Activated T-helper 17 cell treated with anti-CD3 and anti-CD28 coated beads, Interleukin-2, amount 50 U/mL, for 72 hours (primary cell): ENCODE measurements around the gene ASAP2. TPM values are rescaled to one million over a fixed set of nuclear protein-coding genes. Genes with fewer than 3 reads are reported as not detected.
"Not testable (repeated sequence)": the region's sequence is repeated elsewhere in the genome, so short reads cannot be mapped to it uniquely, and the experiment has no call there.

Source experiments
- ATAC-seq: fragments of 150-1000 bp; cut with Tn5 transposase; replicated peaks from 2 replicates; pipeline ENCODE4 v1.10.0; 2021; ENCODE audit warnings: mild to moderate bottlenecking, moderate library complexity
- H3K27ac Mint-ChIP-seq: one replicate; pipeline ENCODE4 v1.8.0; 2022; ENCODE audit warnings: mixed read lengths
- H3K27me3 Mint-ChIP-seq: one replicate; pipeline ENCODE4 v1.8.0; 2022; ENCODE audit warnings: mixed read lengths
- H3K36me3 Mint-ChIP-seq: one replicate; pipeline ENCODE4 v1.8.0; 2022; ENCODE audit warnings: low read depth, mild to moderate bottlenecking, mixed read lengths
- H3K4me1 Mint-ChIP-seq: one replicate; pipeline ENCODE4 v1.8.0; 2022; ENCODE audit warnings: mixed read lengths
- H3K4me3 Mint-ChIP-seq: one replicate; pipeline ENCODE4 v1.8.0; 2022; ENCODE audit warnings: mild to moderate bottlenecking, mixed read lengths
- H3K9me3 Mint-ChIP-seq: one replicate; pipeline ENCODE4 v1.8.0; 2022; ENCODE audit warnings: mixed read lengths
- total RNA-seq, 2 donors: library from RNA; stranded (reverse); gene quantifications; one replicate each; pipeline ENCODE4 v1.2.3, GENCODE V29; 2022

ASAP2 gene
- total RNA-seq, 2 donors from 2014 or later: 0.17 to 0.19 TPM

- Mint-ChIP-seq H3K4me3 (no peak overlapping the region), H3K9me3 (no peaks in the 10 kb centered on the region), H3K27me3 (peaks cover 22% of the 10 kb centered on the region), H3K27ac (no peak overlapping the region), H3K4me1 (peaks cover 3% of the 10 kb centered on the region), H3K36me3 (no peaks in the 10 kb centered on the region)
- no peak for ATAC-seq
Measured at GRCh38 chr2:9255416-9255815, 48.8 kb downstream of the ASAP2 start.

- no peak overlapping the region for H3K4me3 Mint-ChIP-seq
- H3K27me3 Mint-ChIP-seq: peaks cover 16% of the 10 kb centered on the region
- no peak for ATAC-seq
- peaks cover 3% of the 10 kb centered on the region for H3K4me1 Mint-ChIP-seq
- no peaks in the 10 kb centered on the region for H3K9me3 Mint-ChIP-seq
- no peaks in the 10 kb centered on the region for H3K36me3 Mint-ChIP-seq
- H3K27ac Mint-ChIP-seq: no peak overlapping the region
Measured at GRCh38 chr2:9256147-9256546, 49.5 kb downstream of the ASAP2 start.

GRCh38 chr2:9256570-9257043 lies 50.0 kb downstream of the ASAP2 start:
- H3K27ac Mint-ChIP-seq: no peak overlapping the region
- H3K4me1 Mint-ChIP-seq: peaks cover 3% of the 10 kb centered on the region
- peaks cover 15% of the 10 kb centered on the region for H3K27me3 Mint-ChIP-seq
- no peak overlapping the region for H3K4me3 Mint-ChIP-seq
- H3K9me3 Mint-ChIP-seq: no peaks in the 10 kb centered on the region
- no peak for ATAC-seq
- no peaks in the 10 kb centered on the region for H3K36me3 Mint-ChIP-seq

GRCh38 chr2:9258501-9258900 lies 51.9 kb downstream of the ASAP2 start:
- Mint-ChIP-seq H3K9me3 (no peaks in the 10 kb centered on the region), H3K4me1 (peaks cover 2% of the 10 kb centered on the region), H3K27me3 (peaks cover 9% of the 10 kb centered on the region), H3K4me3 (no peak overlapping the region), H3K27ac (no peak overlapping the region), H3K36me3 (no peaks in the 10 kb centered on the region)
- no peak for ATAC-seq

GRCh38 chr2:9258953-9259399 lies 52.4 kb downstream of the ASAP2 start:
- ATAC-seq: no peak
- H3K27ac Mint-ChIP-seq: no peak overlapping the region
- peaks cover 7% of the 10 kb centered on the region for H3K27me3 Mint-ChIP-seq
- H3K4me3 Mint-ChIP-seq: no peak overlapping the region
- no peaks in the 10 kb centered on the region for H3K9me3 Mint-ChIP-seq
- no peaks in the 10 kb centered on the region for H3K36me3 Mint-ChIP-seq
- H3K4me1 Mint-ChIP-seq: no peaks in the 10 kb centered on the region

GRCh38 chr2:9260464-9260918 lies 53.9 kb downstream of the ASAP2 start:
- no peak overlapping the region for H3K4me3 Mint-ChIP-seq
- H3K27ac Mint-ChIP-seq: no peak overlapping the region
- ATAC-seq: no peak
- H3K9me3 Mint-ChIP-seq: no peaks in the 10 kb centered on the region
- no peaks in the 10 kb centered on the region for H3K4me1 Mint-ChIP-seq
- no peaks in the 10 kb centered on the region for H3K36me3 Mint-ChIP-seq
- peaks cover 4% of the 10 kb centered on the region for H3K27me3 Mint-ChIP-seq

GRCh38 chr2:9261231-9261883 lies 54.7 kb downstream of the ASAP2 start:
- no peaks in the 10 kb centered on the region for H3K36me3 Mint-ChIP-seq
- no peaks in the 10 kb centered on the region for H3K9me3 Mint-ChIP-seq
- H3K27me3 Mint-ChIP-seq: peaks cover 4% of the 10 kb centered on the region
- no peak overlapping the region for H3K27ac Mint-ChIP-seq
- no peak for ATAC-seq
- H3K4me3 Mint-ChIP-seq: no peak overlapping the region
- no peaks in the 10 kb centered on the region for H3K4me1 Mint-ChIP-seq

GRCh38 chr2:9262671-9263171 lies 56.1 kb downstream of the ASAP2 start:
- Mint-ChIP-seq H3K36me3 (no peaks in the 10 kb centered on the region), H3K4me1 (no peaks in the 10 kb centered on the region), H3K9me3 (no peaks in the 10 kb centered on the region), H3K4me3 (no peak overlapping the region), H3K27me3 (peaks cover 4% of the 10 kb centered on the region), H3K27ac (no peak overlapping the region)
- ATAC-seq: no peak

- Mint-ChIP-seq H3K36me3 (no peaks in the 10 kb centered on the region), H3K4me3 (no peak overlapping the region), H3K27me3 (peaks cover 8% of the 10 kb centered on the region), H3K9me3 (no peaks in the 10 kb centered on the region), H3K27ac (no peak overlapping the region), H3K4me1 (no peaks in the 10 kb centered on the region)
- no peak for ATAC-seq
Measured at GRCh38 chr2:9263428-9263827, 56.8 kb downstream of the ASAP2 start.

- no peak overlapping the region for H3K27ac Mint-ChIP-seq
- no peak overlapping the region for H3K4me3 Mint-ChIP-seq
- H3K4me1 Mint-ChIP-seq: no peaks in the 10 kb centered on the region
- ATAC-seq: no peak
- no peaks in the 10 kb centered on the region for H3K9me3 Mint-ChIP-seq
- no peaks in the 10 kb centered on the region for H3K36me3 Mint-ChIP-seq
- H3K27me3 Mint-ChIP-seq: peaks cover 8% of the 10 kb centered on the region
Measured at GRCh38 chr2:9264301-9264700, 57.7 kb downstream of the ASAP2 start.

- H3K4me1 Mint-ChIP-seq: no peaks in the 10 kb centered on the region
- no peaks in the 10 kb centered on the region for H3K9me3 Mint-ChIP-seq
- no peak for ATAC-seq
- H3K27me3 Mint-ChIP-seq: peaks cover 4% of the 10 kb centered on the region
- H3K27ac Mint-ChIP-seq: no peak overlapping the region
- no peaks in the 10 kb centered on the region for H3K36me3 Mint-ChIP-seq
- no peak overlapping the region for H3K4me3 Mint-ChIP-seq
Measured at GRCh38 chr2:9266711-9267110, 60.1 kb downstream of the ASAP2 start.

GRCh38 chr2:9267286-9267685 lies 60.7 kb downstream of the ASAP2 start:
- not testable (repeated sequence) for H3K4me1 Mint-ChIP-seq, H3K27me3 Mint-ChIP-seq, H3K4me3 Mint-ChIP-seq, H3K36me3 Mint-ChIP-seq, ATAC-seq, H3K9me3 Mint-ChIP-seq, H3K27ac Mint-ChIP-seq

- Mint-ChIP-seq H3K9me3 (no peaks in the 10 kb centered on the region), H3K36me3 (no peaks in the 10 kb centered on the region), H3K4me3 (no peak overlapping the region), H3K27me3 (peaks cover 11% of the 10 kb centered on the region), H3K27ac (no peak overlapping the region), H3K4me1 (no peaks in the 10 kb centered on the region)
- ATAC-seq: no peak
Measured at GRCh38 chr2:9268301-9269080, 61.9 kb downstream of the ASAP2 start.

GRCh38 chr2:9269295-9269694 lies 62.7 kb downstream of the ASAP2 start:
- peaks cover 11% of the 10 kb centered on the region for H3K27me3 Mint-ChIP-seq
- no peaks in the 10 kb centered on the region for H3K36me3 Mint-ChIP-seq
- no peaks in the 10 kb centered on the region for H3K9me3 Mint-ChIP-seq
- H3K4me3 Mint-ChIP-seq: no peak overlapping the region
- H3K4me1 Mint-ChIP-seq: no peaks in the 10 kb centered on the region
- ATAC-seq: no peak
- no peak overlapping the region for H3K27ac Mint-ChIP-seq
